GM18498 (cell line): ENCODE measurements around the gene MMADHC.
A peak's percentile ranks its signal among the peaks of the same experiment; 100 is the strongest.

ENCODE experiments used
- ATAC-seq: cut with Tn5 transposase; IDR thresholded peaks from one replicate; pipeline ENCODE4 v1.9.1; 2021; ENCODE audit warnings: mild to moderate bottlenecking, moderate library complexity; ENCODE audit not compliant: unreplicated experiment

The MMADHC gene

GRCh38 chr2:149587220-149587949 is at the start of gene MMADHC:
MMADHC (minus strand) TSS chr2:149587775; CDS start chr2:149587097, 678 bp downstream.
- ATAC-seq, result peak; percentile 98

- no peak for ATAC-seq
These were observed 46.5 kb upstream of the MMADHC start for GRCh38 chr2:149634103-149634502.

- no peak for ATAC-seq
These were observed 42.9 kb upstream of the MMADHC start for GRCh38 chr2:149630445-149630844.

- no peak for ATAC-seq
These were observed 41.5 kb upstream of the MMADHC start for GRCh38 chr2:149629026-149629425.

GRCh38 chr2:149627111-149627801 is 39.7 kb upstream of the MMADHC start:
- ATAC-seq, result no peak

- no peak for ATAC-seq
These were observed 38.1 kb upstream of the MMADHC start for GRCh38 chr2:149625671-149626070.

GRCh38 chr2:149625271-149625670 is 37.7 kb upstream of the MMADHC start:
- no peak for ATAC-seq

- ATAC-seq, result no peak
These were observed 34.8 kb upstream of the MMADHC start for GRCh38 chr2:149622343-149622742.

- no peak for ATAC-seq
These were observed 29.9 kb upstream of the MMADHC start for GRCh38 chr2:149617476-149617875.

- no peak for ATAC-seq
These were observed 29.3 kb upstream of the MMADHC start for GRCh38 chr2:149616681-149617456.

- no peak for ATAC-seq
These were observed 26.1 kb upstream of the MMADHC start for GRCh38 chr2:149613704-149614103.

- ATAC-seq, result no peak
These were observed 24.5 kb upstream of the MMADHC start for GRCh38 chr2:149612122-149612521.

- ATAC-seq, result no peak
These were observed 23.7 kb upstream of the MMADHC start for GRCh38 chr2:149611100-149611820.

GRCh38 chr2:149606251-149606811 is 18.8 kb upstream of the MMADHC start:
- ATAC-seq, result no peak

- no peak for ATAC-seq
These were observed 15.7 kb upstream of the MMADHC start for GRCh38 chr2:149603248-149603647.

GRCh38 chr2:149601141-149601796 is 13.7 kb upstream of the MMADHC start:
- no peak for ATAC-seq

- peak; percentile 98 for ATAC-seq
These were observed 10.2 kb upstream of the MMADHC start for GRCh38 chr2:149597668-149598326.

GRCh38 chr2:149597050-149597667 is 9.6 kb upstream of the MMADHC start:
- peak; percentile 13 for ATAC-seq

GRCh38 chr2:149596471-149596870 is 8.9 kb upstream of the MMADHC start:
- ATAC-seq, result no peak
